ENCODE results near the gene SIGLEC14.
A peak's percentile ranks its signal among the peaks of the same experiment; 100 is the strongest.
"Not testable (repeated sequence)": the region's sequence is repeated elsewhere in the genome, so short reads cannot be mapped to it uniquely, and the experiment has no call there.

SIGLEC14 gene

GRCh38 chr19:51639916-51640315 lies 6.7 kb downstream of the SIGLEC14 start:
- no peak for DNase-seq (ENCODE audit: extremely low read depth, low read depth)
- H3K4me3 ChIP-seq (replicated peaks; ENCODE audit: low read depth, low read length) = no peak overlapping the region
- TF ChIP-seq, protein P1, sequence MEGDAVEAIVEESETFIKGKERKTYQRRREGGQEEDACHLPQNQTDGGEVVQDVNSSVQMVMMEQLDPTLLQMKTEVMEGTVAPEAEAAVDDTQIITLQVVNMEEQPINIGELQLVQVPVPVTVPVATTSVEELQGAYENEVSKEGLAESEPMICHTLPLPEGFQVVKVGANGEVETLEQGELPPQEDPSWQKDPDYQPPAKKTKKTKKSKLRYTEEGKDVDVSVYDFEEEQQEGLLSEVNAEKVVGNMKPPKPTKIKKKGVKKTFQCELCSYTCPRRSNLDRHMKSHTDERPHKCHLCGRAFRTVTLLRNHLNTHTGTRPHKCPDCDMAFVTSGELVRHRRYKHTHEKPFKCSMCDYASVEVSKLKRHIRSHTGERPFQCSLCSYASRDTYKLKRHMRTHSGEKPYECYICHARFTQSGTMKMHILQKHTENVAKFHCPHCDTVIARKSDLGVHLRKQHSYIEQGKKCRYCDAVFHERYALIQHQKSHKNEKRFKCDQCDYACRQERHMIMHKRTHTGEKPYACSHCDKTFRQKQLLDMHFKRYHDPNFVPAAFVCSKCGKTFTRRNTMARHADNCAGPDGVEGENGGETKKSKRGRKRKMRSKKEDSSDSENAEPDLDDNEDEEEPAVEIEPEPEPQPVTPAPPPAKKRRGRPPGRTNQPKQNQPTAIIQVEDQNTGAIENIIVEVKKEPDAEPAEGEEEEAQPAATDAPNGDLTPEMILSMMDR (IDR thresholded peaks at IDR 0.05; ENCODE audit: low read depth, low read length, missing control alignments) = no peak

DNA sequence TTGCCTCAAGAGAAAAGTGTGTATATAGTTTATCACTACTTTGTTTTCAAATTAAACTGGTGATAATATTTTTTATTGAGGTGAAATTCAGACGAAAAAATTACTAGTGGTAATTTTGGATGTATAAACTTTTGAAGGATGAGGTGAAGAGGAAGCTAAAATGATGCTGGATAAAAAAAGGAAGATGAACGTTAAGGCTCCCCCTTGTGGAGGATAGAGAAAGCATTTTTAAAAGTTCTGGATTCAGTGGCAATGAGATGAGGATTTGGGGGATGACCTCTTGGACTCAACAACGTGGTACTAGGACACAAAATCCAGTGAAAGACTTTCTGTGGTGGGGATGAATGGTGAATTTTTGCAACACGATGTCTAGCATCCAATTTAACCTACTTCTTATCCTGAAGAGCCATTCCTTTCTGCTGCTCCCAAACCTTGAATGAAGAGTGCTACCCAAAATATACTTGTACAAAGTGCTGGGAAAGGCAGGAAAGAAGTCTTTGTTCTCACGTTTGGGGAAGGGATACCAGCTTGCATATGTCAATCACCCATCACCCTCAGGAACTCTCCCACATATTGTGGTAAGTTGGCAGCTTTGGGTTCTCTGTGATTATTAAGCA lies 9.2 kb downstream of the SIGLEC14 start:
- no peak overlapping the region for H3K4me3 ChIP-seq (replicated peaks; ENCODE audit: low read depth, low read length)
- TF ChIP-seq, protein P1 (IDR thresholded peaks at IDR 0.05; ENCODE audit: low read depth, low read length, missing control alignments) = peak; percentile 26
- no peak for DNase-seq (ENCODE audit: extremely low read depth, low read depth)

DNA sequence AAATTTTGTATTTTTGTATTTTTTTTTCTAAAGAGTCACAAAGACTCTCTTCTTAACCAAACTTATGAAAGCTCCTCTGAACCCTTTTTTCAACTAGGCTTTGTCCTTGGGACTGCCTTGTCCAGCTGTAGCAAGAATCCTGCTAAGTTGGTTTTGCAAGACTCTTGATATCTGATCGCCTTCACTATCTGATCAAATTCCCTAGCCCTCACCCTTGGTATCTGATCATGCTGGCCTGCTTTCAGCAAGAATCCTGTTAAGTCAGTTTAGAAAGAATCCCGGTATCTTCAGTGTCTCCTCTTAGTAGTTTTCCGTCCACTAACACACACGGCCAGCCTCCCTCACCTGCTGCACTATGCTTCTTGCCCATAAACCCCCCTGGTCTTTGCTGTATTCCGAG lies 14.5 kb downstream of the SIGLEC14 start:
- TF ChIP-seq, protein P1 (IDR thresholded peaks at IDR 0.05; ENCODE audit: low read depth, low read length, missing control alignments) = no peak

DNA sequence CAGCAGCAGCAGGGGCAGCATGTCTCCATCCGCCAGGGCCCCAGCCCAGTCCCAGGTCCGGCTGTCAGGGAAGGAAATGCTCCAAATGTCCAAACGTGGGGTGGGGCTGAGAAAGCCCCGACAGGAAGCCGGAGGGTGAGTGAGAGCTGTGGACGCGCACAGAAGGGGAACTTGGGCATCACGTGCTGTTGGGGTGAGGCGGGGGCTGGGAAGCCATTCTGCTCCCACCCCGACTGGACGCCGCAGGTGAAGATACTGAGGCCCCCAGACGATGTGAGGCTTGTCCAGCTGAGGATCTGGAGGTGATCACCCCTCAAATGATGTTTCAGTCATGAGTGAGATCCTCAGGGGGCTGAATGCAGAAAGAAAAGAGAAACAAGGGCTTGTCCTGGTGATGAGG lies 16.3 kb downstream of the SIGLEC14 start, which contains the start of gene SIGLEC5:
SIGLEC5 (minus strand) TSS at position 87 of the 400 bp plus-strand sequence; CDS start at position 21, 66 bp downstream.
- not testable (repeated sequence) for DNase-seq (ENCODE audit: extremely low read depth, low read depth); H3K4me3 ChIP-seq (replicated peaks; ENCODE audit: low read depth, low read length)

More for the DNA sequence above, 14.5 kb downstream of the SIGLEC14 start:
- no peak overlapping the region for H3K4me3 ChIP-seq (replicated peaks; ENCODE audit: low read depth, low read length)
- no peak for DNase-seq (ENCODE audit: extremely low read depth, low read depth)

- H3K4me3 ChIP-seq (replicated peaks; ENCODE audit: low read depth, low read length) = no peak overlapping the region
- no peak for DNase-seq (ENCODE audit: extremely low read depth, low read depth)
- TF ChIP-seq, protein P1 (IDR thresholded peaks at IDR 0.05; ENCODE audit: low read depth, low read length, missing control alignments) = no peak
Measured at GRCh38 chr19:51628153-51628939, 18.3 kb downstream of the SIGLEC14 start.

GRCh38 chr19:51627491-51628138 lies 19.0 kb downstream of the SIGLEC14 start:
- H3K4me3 ChIP-seq (replicated peaks; ENCODE audit: low read depth, low read length) = no peak overlapping the region
- TF ChIP-seq, protein P1 (IDR thresholded peaks at IDR 0.05; ENCODE audit: low read depth, low read length, missing control alignments) = no peak

GRCh38 chr19:51626675-51627074 lies 19.9 kb downstream of the SIGLEC14 start:
- TF ChIP-seq, protein P1 (IDR thresholded peaks at IDR 0.05; ENCODE audit: low read depth, low read length, missing control alignments) = no peak
- no peak for DNase-seq (ENCODE audit: extremely low read depth, low read depth)
- no peak overlapping the region for H3K4me3 ChIP-seq (replicated peaks; ENCODE audit: low read depth, low read length)

More at GRCh38 chr19:51627491-51628138, 19.0 kb downstream of the SIGLEC14 start:
- no peak for DNase-seq (ENCODE audit: extremely low read depth, low read depth)
